SK-N-SH (cell line): ENCODE data around the gene ENPP5. TPM values are rescaled to one million over a fixed set of nuclear protein-coding genes. Genes with fewer than 3 reads are reported as not detected.

ENCODE experiments used
- CTCF ChIA-PET: fragments of 300-600, 350-600 bp; formaldehyde crosslinking; extraction: SDS; loops from one replicate; lab custom pipeline; 2021; lab: Yijun Ruan, JAX
- POLR2A ChIA-PET: fragments of 350-600 bp; sonication (Branson Sonifier 250); formaldehyde crosslinking; extraction: SDS; loops from one replicate; lab custom pipeline; 2020; ENCODE audit warnings: antibody characterized with exemption, inconsistent platforms; lab: Yijun Ruan, JAX
- DNase-seq: peaks from one replicate; pipeline ENCODE4 v3.0.0; 2012
- H2AFZ ChIP-seq: fragments of 200-600 bp; sonication (generic); 2 replicates; pipeline ENCODE4 v1.8.1; 2016; ENCODE audit warnings: antibody characterized with exemption, mild to moderate bottlenecking, low read depth
- H3F3A ChIP-seq: fragments of 200-600 bp; sonication (generic); replicated peaks from 2 replicates; pipeline ENCODE3; 2016; ENCODE audit warnings: antibody characterized with exemption, mild to moderate bottlenecking; ENCODE audit not compliant: insufficient read depth
- H3K27ac ChIP-seq, 2 experiments: fragments of 200-500 bp in 1 of 2; fragments of 200-600 bp in 1 of 2; sonication (Bioruptor generic) in 1 of 2; sonication (generic), shearing (Covaris generic) in 1 of 2; 2 replicates each; pipeline versions ENCODE4 v1.5.1 to v1.6.1; 2014 to 2016; ENCODE audit warnings: low read depth in 2 of 2, inconsistent platforms in 1 of 2, low read length in 1 of 2, mild to moderate bottlenecking in 1 of 2, mixed read lengths in 1 of 2
- H3K27me3 ChIP-seq: fragments of 200-600 bp; sonication (generic), shearing (Covaris generic); 2 replicates; pipeline ENCODE4 v1.6.1; 2016; ENCODE audit warnings: mixed run types; ENCODE audit not compliant: insufficient read depth
- H3K36me3 ChIP-seq, 2 experiments: fragments of 200-500 bp in 1 of 2; fragments of 200-600 bp in 1 of 2; sonication (Bioruptor generic) in 1 of 2; sonication (generic) in 1 of 2; replicated peaks in 1 of 2; 2 replicates each; pipeline versions ENCODE3 to v1.5.1; 2014 to 2016; ENCODE audit warnings: low read length in 1 of 2, mild to moderate bottlenecking in 1 of 2; ENCODE audit not compliant: insufficient read depth in 2 of 2, control insufficient read depth in 1 of 2
- H3K4me1 ChIP-seq, 2 experiments: fragments of 200-500 bp in 1 of 2; fragments of 200-600 bp in 1 of 2; sonication (Bioruptor generic) in 1 of 2; sonication (generic), shearing (Covaris generic) in 1 of 2; 2 replicates each; pipeline versions ENCODE4 v1.5.1 to v1.6.1; 2014 to 2016; ENCODE audit warnings: low read depth in 1 of 2, low read length in 1 of 2, mixed run types in 1 of 2; ENCODE audit not compliant: insufficient read depth in 2 of 2, control insufficient read depth in 1 of 2
- H3K4me2 ChIP-seq: fragments of 200-600 bp; sonication (generic), shearing (Covaris generic); 2 replicates; pipeline ENCODE4 v1.6.1; 2017; ENCODE audit warnings: mixed run types
- H3K4me3 ChIP-seq, 2 experiments: fragments of 200-500 bp in 1 of 2; fragments of 200-600 bp in 1 of 2; sonication (Bioruptor generic) in 1 of 2; sonication (generic), shearing (Covaris generic) in 1 of 2; 2 replicates each; pipeline versions ENCODE4 v1.5.1 to v1.8.1; 2014 to 2016; ENCODE audit warnings: low read depth in 2 of 2, inconsistent platforms in 1 of 2, low read length in 1 of 2, mild to moderate bottlenecking in 1 of 2, mixed read lengths in 1 of 2, moderate library complexity in 1 of 2
- H3K79me2 ChIP-seq: fragments of 200-600 bp; sonication (generic); 2 replicates; pipeline ENCODE4 v1.8.1; 2017; ENCODE audit warnings: mild to moderate bottlenecking; ENCODE audit not compliant: insufficient read depth
- H3K9ac ChIP-seq: fragments of 200-600 bp; sonication (generic); 2 replicates; pipeline ENCODE4 v1.6.1; 2017; ENCODE audit warnings: mixed run types
- H3K9me2 ChIP-seq: fragments of 200-600 bp; sonication (generic); 2 replicates; pipeline ENCODE4 v1.6.1; 2017; ENCODE audit warnings: mixed run types
- H3K9me3 ChIP-seq: fragments of 200-600 bp; sonication (generic); 2 replicates; pipeline ENCODE4 v1.6.1; 2017; ENCODE audit warnings: mixed run types, mild to moderate bottlenecking, moderate library complexity
- H4K20me1 ChIP-seq: fragments of 200-600 bp; sonication (generic); 2 replicates; pipeline ENCODE4 v1.6.1; 2017; ENCODE audit warnings: mild to moderate bottlenecking, mixed run types; ENCODE audit not compliant: insufficient read depth
- ELF1 ChIP-seq: IDR thresholded peaks from 2 replicates; pipeline ENCODE4 v1.4.0; 2012
- EP300 ChIP-seq, 2 experiments: IDR thresholded peaks; 2 replicates each; pipeline versions ENCODE4 v1.4.0 to v1.6.1; 2012; ENCODE audit warnings: borderline replicate concordance in 1 of 2, low read depth in 1 of 2, low read length in 1 of 2
- FOSL2 ChIP-seq: IDR thresholded peaks from 2 replicates; pipeline ENCODE4 v1.4.0; 2012; ENCODE audit warnings: low read depth, mild to moderate bottlenecking, moderate library complexity, borderline replicate concordance
- IRF3 ChIP-seq: fragments of 150-350 bp; IDR thresholded peaks from 2 replicates; pipeline ENCODE4 v1.6.1; 2016; ENCODE audit warnings: mild to moderate bottlenecking, low read depth, low read length
- MEF2A ChIP-seq: IDR thresholded peaks from 2 replicates; pipeline ENCODE4 v1.4.0; 2012; ENCODE audit warnings: low read depth, borderline replicate concordance
- RCOR1 ChIP-seq: fragments of 150-350 bp; IDR thresholded peaks from 2 replicates; pipeline ENCODE4 v1.6.1; 2017; ENCODE audit warnings: antibody characterized with exemption, low read length
- REST ChIP-seq: IDR thresholded peaks from 2 replicates; pipeline ENCODE4 v1.6.1; 2012; ENCODE audit warnings: mild to moderate bottlenecking, low read depth, low read length, moderate library complexity
- SMC3 ChIP-seq: IDR thresholded peaks from 2 replicates; pipeline ENCODE4 v1.6.1; 2012; ENCODE audit warnings: low read depth, low read length, improper control_type of control experiment
- TAF1 ChIP-seq: IDR thresholded peaks from 2 replicates; pipeline ENCODE4 v1.6.1; 2012; ENCODE audit warnings: low read depth, mild to moderate bottlenecking, low read length, moderate library complexity, borderline replicate concordance
- TCF12 ChIP-seq: IDR thresholded peaks from 2 replicates; pipeline ENCODE4 v1.4.0; 2012
- TEAD4 ChIP-seq: IDR thresholded peaks from 2 replicates; pipeline ENCODE4 v1.4.0; 2012; ENCODE audit warnings: mild to moderate bottlenecking, borderline replicate concordance; ENCODE audit not compliant: insufficient read depth
- USF1 ChIP-seq: IDR thresholded peaks from 2 replicates; pipeline ENCODE4 v1.4.0; 2012; ENCODE audit warnings: low read depth, borderline replicate concordance
- USF2 ChIP-seq: fragments of 150-350 bp; IDR thresholded peaks from 2 replicates; pipeline ENCODE4 v1.6.1; 2017; ENCODE audit warnings: antibody characterized with exemption, low read length, low read depth, borderline replicate concordance
- YY1 ChIP-seq: IDR thresholded peaks from 2 replicates; pipeline ENCODE4 v1.4.0; 2012; ENCODE audit warnings: low read depth, mild to moderate bottlenecking
- WGBS: methylation state at CpG from one replicate; pipeline ENCODE4 v1.1.6; 2017; ENCODE audit warnings: low lambda C conversion rate; 5-methylcytosine and 5-hydroxymethylcytosine counted together
- polyA plus RNA-seq, 3 experiments: library from polyadenylated mRNA; depleted of rRNA; stranded (reverse); fragments of >200 nt; gene quantifications; 2 replicates each; pipeline ENCODE4 v1.2.3, GENCODE V29; 2012
- TF ChIP-seq, protein P1 (sequence below): IDR thresholded peaks from 2 replicates; pipeline ENCODE4 v1.4.0; 2012; ENCODE audit warnings: low read depth, borderline replicate concordance

Gene ENPP5
- polyA plus RNA-seq, 1 of the 3 experiments (the other 2 are of a cell fraction): not detected

GRCh38 chr6:46172176-46172575 is 1.4 kb upstream of the ENPP5 start:
- Histone ChIP-seq H3K9me2 (no peaks in the 10 kb centered on the region), H4K20me1 (no peaks in the 10 kb centered on the region), H3F3A (no peaks in the 10 kb centered on the region), H3K4me3 (no peak overlapping the region), H2AFZ (no peak overlapping the region), H3K36me3 (no peaks in the 10 kb centered on the region), H3K79me2 (no peaks in the 10 kb centered on the region), H3K9me3 (no peaks in the 10 kb centered on the region), H3K27ac (no peak overlapping the region), H3K4me2 (no peak overlapping the region), H3K4me1 (no peaks in the 10 kb centered on the region), H3K27me3 (peaks cover 37% of the 10 kb centered on the region), H3K9ac (no peak overlapping the region)
- ChIA-PET POLR2A (no interaction called here), CTCF (interaction anchor here (2.2 kb wide), 1 partner anchor 9 kb away, joined by 6 read pairs; no protein-coding TSS in a partner anchor)
- WGBS: 0% methylated on average over 4 of the region's 4 CpGs
- TF ChIP-seq FOSL2 (no peak), USF1 (no peak), ELF1 (no peak), YY1 (no peak), USF2 (no peak), MEF2A (no peak)
- no peak for DNase-seq

- ChIA-PET CTCF (no interaction called here), POLR2A (no interaction called here)
- H3K4me1 ChIP-seq: no peaks in the 10 kb centered on the region
Observed at GRCh38 chr6:46160102-46160501, 10.7 kb downstream of the ENPP5 start.

More at GRCh38 chr6:46160102-46160501, 10.7 kb downstream of the ENPP5 start:
- Histone ChIP-seq H3K27me3 (no peaks in the 10 kb centered on the region), H3K27ac (no peak overlapping the region), H3K9me2 (no peaks in the 10 kb centered on the region), H3K36me3 (no peaks in the 10 kb centered on the region), H3K79me2 (no peaks in the 10 kb centered on the region), H2AFZ (no peak overlapping the region), H4K20me1 (no peaks in the 10 kb centered on the region), H3F3A (no peaks in the 10 kb centered on the region), H3K9me3 (no peaks in the 10 kb centered on the region), H3K4me3 (no peak overlapping the region), H3K4me2 (no peak overlapping the region), H3K9ac (no peak overlapping the region)
- TF ChIP-seq TCF12 (no peak), IRF3 (no peak), REST (no peak), SMC3 (no peak), TEAD4 (no peak), MEF2A (no peak), EP300 (IDR thresholded peaks at IDR 0.05; ENCODE audit: borderline replicate concordance in 1 of 2, low read depth in 1 of 2, low read length in 1 of 2) (no peak), TAF1 (no peak), RCOR1 (no peak), USF2 (no peak)
- TF ChIP-seq, protein P1, sequence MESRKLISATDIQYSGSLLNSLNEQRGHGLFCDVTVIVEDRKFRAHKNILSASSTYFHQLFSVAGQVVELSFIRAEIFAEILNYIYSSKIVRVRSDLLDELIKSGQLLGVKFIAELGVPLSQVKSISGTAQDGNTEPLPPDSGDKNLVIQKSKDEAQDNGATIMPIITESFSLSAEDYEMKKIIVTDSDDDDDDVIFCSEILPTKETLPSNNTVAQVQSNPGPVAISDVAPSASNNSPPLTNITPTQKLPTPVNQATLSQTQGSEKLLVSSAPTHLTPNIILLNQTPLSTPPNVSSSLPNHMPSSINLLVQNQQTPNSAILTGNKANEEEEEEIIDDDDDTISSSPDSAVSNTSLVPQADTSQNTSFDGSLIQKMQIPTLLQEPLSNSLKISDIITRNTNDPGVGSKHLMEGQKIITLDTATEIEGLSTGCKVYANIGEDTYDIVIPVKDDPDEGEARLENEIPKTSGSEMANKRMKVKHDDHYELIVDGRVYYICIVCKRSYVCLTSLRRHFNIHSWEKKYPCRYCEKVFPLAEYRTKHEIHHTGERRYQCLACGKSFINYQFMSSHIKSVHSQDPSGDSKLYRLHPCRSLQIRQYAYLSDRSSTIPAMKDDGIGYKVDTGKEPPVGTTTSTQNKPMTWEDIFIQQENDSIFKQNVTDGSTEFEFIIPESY: no peak
- WGBS: 16% methylated on average over 5 of the region's 5 CpGs
- no peak for DNase-seq
